Measurements from ENCODE around the gene EXOSC10. TPM values are rescaled to one million over a fixed set of nuclear protein-coding genes. Genes with fewer than 3 reads are reported as not detected.

EXOSC10 gene
- total and polyA plus RNA-seq, 2 donors (not counting 3 experiments of a cell fraction or from before 2014, with no cell fraction given) = 74.9 to 103 TPM

GRCh38 chr1:11100149-11100493, 452 bp upstream of the EXOSC10 start:
- peak overlapping the region; percentile 84 for H3K27ac ChIP-seq (ENCODE audit: insufficient read depth, low read depth, low read length)

More at GRCh38 chr1:11100149-11100493, 452 bp upstream of the EXOSC10 start:
- peak overlapping the region; percentile 70 for H3K4me2 ChIP-seq (ENCODE audit: insufficient read depth, low read length)
- DNase-seq (ENCODE audit: low read depth, low spot score) = no peak
- ChIA-PET CTCF (interaction anchor here (1.0 to 3.0 kb wide), 6 partner anchors 7 to 546 kb away, joined by 3 to 16 read pairs (median 8); no protein-coding TSS in a partner anchor), POLR2A (no interaction called here)
- TF ChIP-seq CTCF (IDR thresholded peaks at IDR 0.05; ENCODE audit: extremely low read depth in 1 of 2, insufficient read depth in 1 of 2, low read depth in 1 of 2, low read length in 2 of 2) (no peak), MAX (IDR thresholded peaks at IDR 0.05; ENCODE audit: insufficient read depth, insufficient read length) (no peak), MYC (IDR thresholded peaks at IDR 0.05; ENCODE audit: low read depth, low read length) (no peak), FOS (IDR thresholded peaks at IDR 0.05; ENCODE audit: borderline replicate concordance, insufficient read depth, low read length) (no peak), POLR2A (IDR thresholded peaks at IDR 0.05; ENCODE audit: low read depth, low read length) (no peak), POLR2AphosphoS5 (IDR thresholded peaks at IDR 0.05; ENCODE audit: insufficient read depth, low read depth, low read length) (no peak), JUN (IDR thresholded peaks at IDR 0.05; ENCODE audit: borderline replicate concordance, insufficient read depth, insufficient read length, low read depth) (no peak), EZH2 (IDR thresholded peaks at IDR 0.05; ENCODE audit: borderline replicate concordance, low read depth, low read length, severe bottlenecking) (no peak), GATA2 (IDR thresholded peaks at IDR 0.05; ENCODE audit: insufficient read depth, insufficient read length, low read depth, low read length) (no peak)
- dilution Hi-C loops (cut with MboI; ENCODE audit: extremely low pct_ligation_motif_present, low sequenced_read_pairs) (no loop called here), intact Hi-C loops (cut with micrococcal nuclease) (no loop called here)
- peak overlapping the region; percentile 98 for H3K9ac ChIP-seq (replicated peaks; ENCODE audit: extremely low read depth, insufficient read depth, low read length)
- peak overlapping the region; percentile 48 for H2AFZ ChIP-seq (ENCODE audit: low read depth, low read length)
- peaks cover 20% of the 10 kb centered on the region for H3K79me2 ChIP-seq (ENCODE audit: control insufficient read depth, insufficient read depth, low read length)
- H3K36me3 ChIP-seq (ENCODE audit: control insufficient read depth in 2 of 2, extremely low read depth in 1 of 2, insufficient read depth in 2 of 2, low read length in 2 of 2) = peaks cover 5 to 11% of the 10 kb centered on the region in 2 experiments
- peaks cover 12% of the 10 kb centered on the region for H3K4me1 ChIP-seq (ENCODE audit: control insufficient read depth, extremely low read depth, insufficient read depth, low read length)
- no peaks in the 10 kb centered on the region for H4K20me1 ChIP-seq (replicated peaks; ENCODE audit: control insufficient read depth, extremely low read depth, insufficient read depth, low read length)
- peak overlapping the region in 2 of 3 experiments; percentile 49 to 99 for H3K4me3 ChIP-seq (replicated peaks in 1 of 3; ENCODE audit: insufficient read depth in 1 of 3, low read depth in 1 of 3, low read length in 3 of 3)
- TSS peak; percentile 93 for BruUV-seq (replicated peaks)
- no peaks in the 10 kb centered on the region for H3K9me3 ChIP-seq (replicated peaks; ENCODE audit: control insufficient read depth, insufficient read depth, low read length)
- no peaks in the 10 kb centered on the region for H3K9me1 ChIP-seq (replicated peaks; ENCODE audit: control insufficient read depth, extremely low read depth, insufficient read depth, low read length)
- H3K27me3 ChIP-seq (ENCODE audit: control insufficient read depth in 2 of 2, insufficient read depth in 2 of 2, low read length in 2 of 2) = no peaks in the 10 kb centered on the region
- no peak for FAIRE-seq
